Smooth muscle cell (in vitro differentiated cells): Measurements from ENCODE around the gene SMPD3. TPM values are rescaled to one million over a fixed set of nuclear protein-coding genes. Genes with fewer than 3 reads are reported as not detected.

Source experiments
- DNase-seq: peaks from one replicate; lab custom pipeline; 2025; ENCODE audit not compliant: unreplicated experiment; lab: John Stamatoyannopoulos, UW
- H2AFZ ChIP-seq: fragments of 200-600 bp; sonication (generic); 2 replicates; pipeline ENCODE4 v1.6.0; 2016; ENCODE audit warnings: antibody characterized with exemption, low read depth, mild to moderate bottlenecking
- H3F3A ChIP-seq: fragments of 200-600 bp; sonication (generic); 2 replicates; pipeline ENCODE4 v1.6.0; 2017; ENCODE audit warnings: antibody characterized with exemption, low read depth
- H3K27ac ChIP-seq: fragments of 200-600 bp; sonication (generic); 2 replicates; pipeline ENCODE4 v1.5.1; 2016; ENCODE audit warnings: low read depth, mild to moderate bottlenecking
- H3K27me3 ChIP-seq: fragments of 200-600 bp; sonication (generic); 2 replicates; pipeline ENCODE4 v1.6.1; 2016; ENCODE audit warnings: low read depth, mild to moderate bottlenecking
- H3K36me3 ChIP-seq: fragments of 200-600 bp; sonication (generic); 2 replicates; pipeline ENCODE4 v1.5.1; 2016; ENCODE audit warnings: low read depth
- H3K4me1 ChIP-seq: fragments of 200-600 bp; sonication (generic); 2 replicates; pipeline ENCODE4 v1.5.1; 2016; ENCODE audit warnings: low read depth
- H3K4me2 ChIP-seq: fragments of 200-600 bp; sonication (generic); 2 replicates; pipeline ENCODE4 v1.6.0; 2016; ENCODE audit warnings: mild to moderate bottlenecking
- H3K4me3 ChIP-seq: fragments of 200-600 bp; sonication (generic); 2 replicates; pipeline ENCODE4 v1.5.1; 2016; ENCODE audit warnings: mild to moderate bottlenecking
- H3K79me2 ChIP-seq: fragments of 200-600 bp; sonication (generic); 2 replicates; pipeline ENCODE4 v1.6.0; 2016; ENCODE audit warnings: low read depth, mild to moderate bottlenecking
- H3K9ac ChIP-seq: fragments of 200-600 bp; sonication (generic); 2 replicates; pipeline ENCODE4 v1.6.0; 2016; ENCODE audit warnings: low read depth
- H3K9me3 ChIP-seq: fragments of 200-600 bp; sonication (generic); replicated peaks from 2 replicates; pipeline ENCODE4 v1.5.1; 2016; ENCODE audit warnings: low read depth
- H4K20me1 ChIP-seq: fragments of 200-600 bp; sonication (generic); 2 replicates; pipeline ENCODE4 v1.6.0; 2016; ENCODE audit warnings: low read depth
- WGBS: methylation state at CpG from one replicate; pipeline ENCODE4 v1.1.7; 2016; ENCODE audit warnings: low lambda C conversion rate; 5-methylcytosine and 5-hydroxymethylcytosine counted together
- polyA plus RNA-seq: library from polyadenylated mRNA; unstranded; fragments of >200 nt; fragmentation: Nextera tagmentation; extraction: Ambion mirVana; gene quantifications from 2 replicates; pipeline ENCODE4 v1.2.1, GENCODE V29; 2016
- total RNA-seq: library from RNA; depleted of rRNA; stranded (reverse); fragments of >200 nt; gene quantifications from 2 replicates; pipeline ENCODE4 v1.2.3, GENCODE V29; 2014
- TF ChIP-seq, protein P1 (sequence below): fragments of 200-600 bp; sonication (generic); IDR thresholded peaks from 2 replicates; pipeline ENCODE4 v1.5.1; 2017; ENCODE audit warnings: borderline replicate concordance, mild to moderate bottlenecking, antibody characterized with exemption; ENCODE audit not compliant: insufficient read depth, poor library complexity, severe bottlenecking

The SMPD3 gene
- total and polyA plus RNA-seq, 2 experiments from 2014 or later: 0.63 to 0.73 TPM

DNA sequence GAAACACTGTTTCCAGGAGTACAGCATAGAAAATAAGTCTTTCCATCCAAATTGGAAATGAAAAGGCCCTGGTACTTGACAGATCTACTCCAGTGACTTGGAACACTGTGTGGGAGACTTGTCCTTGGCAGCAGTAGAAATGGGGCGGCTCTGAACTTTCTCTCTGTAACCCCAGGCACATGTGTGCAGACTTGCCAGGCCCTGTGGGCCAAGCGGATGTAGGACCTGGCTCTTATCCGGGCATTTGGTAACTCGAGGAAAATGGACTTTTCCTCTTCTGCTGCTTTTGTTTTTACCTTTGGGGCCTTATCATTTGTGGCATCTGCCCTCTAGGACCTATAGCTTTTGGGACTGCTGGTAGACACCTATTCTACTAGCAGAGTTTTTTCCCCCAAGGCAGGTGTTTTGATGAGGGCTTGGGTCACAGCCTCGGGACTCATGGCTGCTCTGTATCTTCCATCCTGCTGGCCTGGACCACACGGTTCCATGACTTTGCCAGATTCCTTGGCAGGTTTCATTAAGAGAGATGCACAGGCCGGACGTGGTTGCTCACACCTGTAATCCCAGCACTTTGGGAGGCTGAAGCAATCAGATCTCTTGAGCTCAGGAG, 43.5 kb downstream of the SMPD3 start:
- Histone ChIP-seq H3K4me2 (no peak overlapping the region), H3K9me3 (no peaks in the 10 kb centered on the region), H4K20me1 (no peaks in the 10 kb centered on the region), H3K4me3 (no peak overlapping the region), H3K4me1 (peaks cover 20% of the 10 kb centered on the region), H3K36me3 (no peaks in the 10 kb centered on the region), H3K79me2 (no peaks in the 10 kb centered on the region), H3K9ac (no peak overlapping the region), H3F3A (peaks cover 8% of the 10 kb centered on the region), H2AFZ (no peak overlapping the region), H3K27me3 (no peaks in the 10 kb centered on the region), H3K27ac (no peak overlapping the region)
- TF ChIP-seq, protein P1, sequence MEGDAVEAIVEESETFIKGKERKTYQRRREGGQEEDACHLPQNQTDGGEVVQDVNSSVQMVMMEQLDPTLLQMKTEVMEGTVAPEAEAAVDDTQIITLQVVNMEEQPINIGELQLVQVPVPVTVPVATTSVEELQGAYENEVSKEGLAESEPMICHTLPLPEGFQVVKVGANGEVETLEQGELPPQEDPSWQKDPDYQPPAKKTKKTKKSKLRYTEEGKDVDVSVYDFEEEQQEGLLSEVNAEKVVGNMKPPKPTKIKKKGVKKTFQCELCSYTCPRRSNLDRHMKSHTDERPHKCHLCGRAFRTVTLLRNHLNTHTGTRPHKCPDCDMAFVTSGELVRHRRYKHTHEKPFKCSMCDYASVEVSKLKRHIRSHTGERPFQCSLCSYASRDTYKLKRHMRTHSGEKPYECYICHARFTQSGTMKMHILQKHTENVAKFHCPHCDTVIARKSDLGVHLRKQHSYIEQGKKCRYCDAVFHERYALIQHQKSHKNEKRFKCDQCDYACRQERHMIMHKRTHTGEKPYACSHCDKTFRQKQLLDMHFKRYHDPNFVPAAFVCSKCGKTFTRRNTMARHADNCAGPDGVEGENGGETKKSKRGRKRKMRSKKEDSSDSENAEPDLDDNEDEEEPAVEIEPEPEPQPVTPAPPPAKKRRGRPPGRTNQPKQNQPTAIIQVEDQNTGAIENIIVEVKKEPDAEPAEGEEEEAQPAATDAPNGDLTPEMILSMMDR: no peak
- no peak for DNase-seq
- WGBS: 90% methylated on average over 8 of the region's 8 CpGs

DNA sequence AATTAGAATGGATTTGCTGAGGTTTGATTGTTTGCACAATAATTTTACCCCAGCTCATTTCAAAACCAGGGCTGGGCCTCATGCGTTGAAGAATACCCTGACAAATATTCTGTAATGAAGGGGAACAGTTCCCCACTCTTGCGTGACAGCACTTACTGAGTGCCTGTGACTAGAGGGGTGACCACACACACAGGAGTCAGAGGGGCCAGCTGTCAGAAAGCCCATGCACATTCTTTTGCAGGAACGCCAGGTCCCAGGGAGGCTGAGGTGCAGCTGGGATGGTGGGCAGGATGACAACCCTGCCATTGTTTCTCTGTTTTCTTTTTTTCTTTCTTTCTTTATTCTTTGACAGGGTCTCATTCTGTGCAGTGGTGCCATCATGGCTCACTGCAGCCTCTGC, 44.6 kb downstream of the SMPD3 start:
- H3K27ac ChIP-seq: peak overlapping the region; percentile 84
- H3K9me3 ChIP-seq: no peaks in the 10 kb centered on the region
- TF ChIP-seq, protein P1: no peak
- H3K4me2 ChIP-seq: no peak overlapping the region
- H3K36me3 ChIP-seq: no peaks in the 10 kb centered on the region
- no peaks in the 10 kb centered on the region for H3K79me2 ChIP-seq
- peaks cover 20% of the 10 kb centered on the region for H3K4me1 ChIP-seq
- WGBS: 89% methylated on average over 3 of the region's 3 CpGs
- H3F3A ChIP-seq: peaks cover 8% of the 10 kb centered on the region
- no peaks in the 10 kb centered on the region for H4K20me1 ChIP-seq
- no peak overlapping the region for H3K4me3 ChIP-seq
- H2AFZ ChIP-seq: no peak overlapping the region
- no peaks in the 10 kb centered on the region for H3K27me3 ChIP-seq
- DNase-seq: no peak
- no peak overlapping the region for H3K9ac ChIP-seq

DNA sequence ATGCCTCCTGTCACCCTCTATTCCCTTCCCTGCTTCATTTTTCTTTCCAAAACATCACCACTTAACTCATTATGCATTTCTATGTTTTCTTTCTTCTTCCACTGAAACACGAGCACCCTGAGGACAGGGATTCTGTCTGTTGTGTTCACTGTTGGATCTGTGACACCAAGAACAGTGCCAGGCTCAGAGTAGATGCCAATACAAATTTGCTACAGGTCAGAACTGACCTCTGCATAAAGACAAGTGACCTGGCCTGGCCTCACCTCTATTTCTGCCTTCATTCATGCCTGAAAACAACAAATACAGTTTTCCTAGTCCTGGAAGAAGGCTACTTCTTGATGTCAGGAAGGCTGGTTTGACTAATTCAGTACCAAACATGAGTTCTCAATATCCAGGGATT, 45.1 kb downstream of the SMPD3 start:
- Histone ChIP-seq H3K27me3 (no peaks in the 10 kb centered on the region), H3F3A (peaks cover 8% of the 10 kb centered on the region), H3K4me2 (no peak overlapping the region), H3K4me1 (peaks cover 20% of the 10 kb centered on the region), H3K36me3 (no peaks in the 10 kb centered on the region), H3K4me3 (no peak overlapping the region), H3K9ac (no peak overlapping the region), H4K20me1 (no peaks in the 10 kb centered on the region), H2AFZ (no peak overlapping the region), H3K9me3 (no peaks in the 10 kb centered on the region), H3K79me2 (no peaks in the 10 kb centered on the region), H3K27ac (peak overlapping the region; percentile 84)
- TF ChIP-seq, protein P1: no peak
- 87% methylated on average over 1 of the region's 1 CpG for WGBS
- no peak for DNase-seq

DNA sequence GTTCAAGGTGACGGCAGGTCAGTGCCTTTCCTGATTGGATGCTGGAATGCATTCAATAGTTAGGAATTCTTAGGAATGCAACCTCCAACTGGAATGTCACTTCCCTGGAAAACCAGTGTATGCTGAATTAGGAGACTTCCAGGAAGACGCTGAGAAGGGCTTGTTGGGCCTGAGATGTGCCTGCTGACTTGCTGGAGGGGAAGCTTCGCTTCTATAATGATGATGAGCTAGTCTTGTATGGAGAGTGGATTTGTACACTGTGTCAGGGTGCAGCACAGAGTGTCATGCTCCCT, 45.6 kb downstream of the SMPD3 start:
- 71% methylated on average over 3 of the region's 3 CpGs for WGBS
- H3K4me3 ChIP-seq: no peak overlapping the region
- H3F3A ChIP-seq: peaks cover 8% of the 10 kb centered on the region
- no peaks in the 10 kb centered on the region for H3K79me2 ChIP-seq
- H3K27me3 ChIP-seq: no peaks in the 10 kb centered on the region
- no peaks in the 10 kb centered on the region for H3K36me3 ChIP-seq
- H3K9ac ChIP-seq: no peak overlapping the region
- TF ChIP-seq, protein P1: no peak
- H3K9me3 ChIP-seq: no peaks in the 10 kb centered on the region
- peak overlapping the region; percentile 62 for H3K4me2 ChIP-seq
- peaks cover 21% of the 10 kb centered on the region for H3K4me1 ChIP-seq
- H3K27ac ChIP-seq: peak overlapping the region; percentile 84
- no peak for DNase-seq
- no peak overlapping the region for H2AFZ ChIP-seq
- no peaks in the 10 kb centered on the region for H4K20me1 ChIP-seq
